ENCODE measurements around the gene SLC1A2. TPM values are rescaled to one million over a fixed set of nuclear protein-coding genes. Genes with fewer than 3 reads are reported as not detected.

The SLC1A2 gene
- total and polyA plus RNA-seq, 2 of the 4 experiments (the other 2 are of a cell fraction), result 0.15 to 0.54 TPM

GRCh38 chr11:35454362-35454761 is 35.0 kb upstream of the SLC1A2 start:
- peaks cover 26% of the 10 kb centered on the region for H3K36me3 ChIP-seq (ENCODE audit: control insufficient read depth, insufficient read depth, low read length)
- H2BK15ac ChIP-seq (ENCODE audit: low read depth, low read length), result no peak overlapping the region
- H3K4me3 ChIP-seq (ENCODE audit: insufficient read depth, low read depth, low read length), result no peak overlapping the region
- no peak overlapping the region for H4K8ac ChIP-seq (ENCODE audit: low read depth in 2 of 2, low read length in 2 of 2)
- no CpG with 5 or more reads among the region's 1 CpG for WGBS, 2 experiments (ENCODE audit: extremely low coverage in 2 of 2, insufficient read length in 1 of 2)
- H2AFZ ChIP-seq (replicated peaks; ENCODE audit: low read length, poor library complexity), result no peak overlapping the region
- no peak overlapping the region for H2AK9ac ChIP-seq (replicated peaks; ENCODE audit: low read depth, low read length, poor library complexity)
- ChIA-PET CTCF (no interaction called here), POLR2A (ENCODE audit: unreplicated experiment) (no interaction called here)
- DNase-seq, result no peak
- peak overlapping the region; percentile 4; the same call in 1 of the 2 replicates for H3K27ac ChIP-seq (ENCODE audit: insufficient read depth, low read length)
- H3K9ac ChIP-seq (ENCODE audit: low read depth, low read length), result no peak overlapping the region
- H4K5ac ChIP-seq (ENCODE audit: low read depth, low read length), result no peak overlapping the region
- H3K9me3 ChIP-seq (ENCODE audit: control insufficient read depth, insufficient read depth, low read length), result peaks cover 7% of the 10 kb centered on the region
- 0 out of 2 replicates have a peak, but pooled peaks cover 9% of the 10 kb centered on the region for H3K9me1 ChIP-seq (ENCODE audit: insufficient read depth, low read length)
- no peak overlapping the region for H2BK20ac ChIP-seq (ENCODE audit: low read depth, low read length)
- H3K79me1 ChIP-seq (ENCODE audit: low read depth in 1 of 2, low read length in 2 of 2), result no peaks in the 10 kb centered on the region
- H3K18ac ChIP-seq (ENCODE audit: low read depth, low read length), result no peak overlapping the region
- no peaks in the 10 kb centered on the region for H3K27me3 ChIP-seq (ENCODE audit: control insufficient read depth, insufficient read depth, low read length)
- H3K4me2 ChIP-seq (ENCODE audit: low read depth, low read length), result no peak overlapping the region
- H4K20me1 ChIP-seq (ENCODE audit: insufficient read depth, low read length), result no peaks in the 10 kb centered on the region; the same call in 1 of the 2 replicates
- H3K14ac ChIP-seq (replicated peaks; ENCODE audit: low read depth, low read length), result no peak overlapping the region
- dilution Hi-C loops (cut with HindIII; ENCODE audit: low sequenced_read_pairs, unreplicated experiment) (no loop called here), in situ Hi-C loops (cut with MboI; ENCODE audit: low sequenced_read_pairs) (no loop called here), intact Hi-C loops (cut with micrococcal nuclease) (no loop called here)
- no peak overlapping the region for H3K56ac ChIP-seq (ENCODE audit: extremely low read depth, insufficient read depth, low read length)
- no peak overlapping the region for H2AK5ac ChIP-seq (ENCODE audit: low read depth, low read length)
- no peak overlapping the region for H2BK5ac ChIP-seq (ENCODE audit: low read depth, low read length, poor library complexity, severe bottlenecking)
- peaks cover 3% of the 10 kb centered on the region; the same call in 1 of the 2 replicates for H3K4me1 ChIP-seq (ENCODE audit: control insufficient read depth, insufficient read depth, low read length)
- TF ChIP-seq RCOR1 (IDR thresholded peaks at IDR 0.05; ENCODE audit: insufficient replicate concordance, low read length) (no peak), CHD1 (IDR thresholded peaks at IDR 0.05; ENCODE audit: low read depth, low read length) (no peak), BHLHE40 (IDR thresholded peaks at IDR 0.05; ENCODE audit: low read depth, low read length) (no peak), FOS (IDR thresholded peaks at IDR 0.05; ENCODE audit: low read depth, low read length) (no peak), MAZ (IDR thresholded peaks at IDR 0.05; ENCODE audit: borderline replicate concordance, low read depth, low read length) (no peak), NFE2L2 (IDR thresholded peaks at IDR 0.05; ENCODE audit: low read depth, low read length) (no peak), ELK1 (IDR thresholded peaks at IDR 0.05; ENCODE audit: borderline replicate concordance, low read depth, low read length) (no peak), USF2 (IDR thresholded peaks at IDR 0.05; ENCODE audit: low read depth, low read length) (no peak), RFX5 (IDR thresholded peaks at IDR 0.05; ENCODE audit: low read depth, low read length) (no peak), MAFK (IDR thresholded peaks at IDR 0.05; ENCODE audit: low read depth, low read length) (no peak), MXI1 (IDR thresholded peaks at IDR 0.05; ENCODE audit: borderline replicate concordance, low read depth, low read length) (no peak), CTCF (conservative IDR thresholded peaks at IDR 0.05; ENCODE audit: low read depth, low read length) (no peak), POLR2A (IDR thresholded peaks at IDR 0.05; ENCODE audit: low read depth, low read length) (no peak), CEBPB (IDR thresholded peaks at IDR 0.05; ENCODE audit: low read depth, low read length) (no peak), RAD21 (IDR thresholded peaks at IDR 0.05; ENCODE audit: low read length) (no peak), SMC3 (IDR thresholded peaks at IDR 0.05; ENCODE audit: low read depth, low read length) (no peak)
- no peak for ATAC-seq (ENCODE audit: low read depth)
- no TSS peak for BruUV-seq (replicated peaks)
- no peak overlapping the region for H4K91ac ChIP-seq (ENCODE audit: insufficient read depth, low read depth, low read length)
- H3K4ac ChIP-seq (ENCODE audit: low read depth, low read length), result no peak overlapping the region
- H2BK120ac ChIP-seq (ENCODE audit: low read depth, low read length), result no peak overlapping the region
- no peak overlapping the region for H3K23ac ChIP-seq (ENCODE audit: low read depth, low read length)

Data from IMR-90 (cell line).